GM18517 (cell line): Measurements from ENCODE around the gene DNMBP.
A peak's percentile ranks its signal among the peaks of the same experiment; 100 is the strongest.
"Not testable (repeated sequence)": the region's sequence is repeated elsewhere in the genome, so short reads cannot be mapped to it uniquely, and the experiment has no call there.

ENCODE experiments used
- ATAC-seq: cut with Tn5 transposase; IDR thresholded peaks from one replicate; pipeline ENCODE4 v1.9.1; 2021; ENCODE audit warnings: mild to moderate bottlenecking, moderate library complexity; ENCODE audit not compliant: unreplicated experiment

Gene DNMBP

GRCh38 chr10:99953510-99953909, 56.2 kb downstream of the DNMBP start:
- not testable (repeated sequence) for ATAC-seq

DNA sequence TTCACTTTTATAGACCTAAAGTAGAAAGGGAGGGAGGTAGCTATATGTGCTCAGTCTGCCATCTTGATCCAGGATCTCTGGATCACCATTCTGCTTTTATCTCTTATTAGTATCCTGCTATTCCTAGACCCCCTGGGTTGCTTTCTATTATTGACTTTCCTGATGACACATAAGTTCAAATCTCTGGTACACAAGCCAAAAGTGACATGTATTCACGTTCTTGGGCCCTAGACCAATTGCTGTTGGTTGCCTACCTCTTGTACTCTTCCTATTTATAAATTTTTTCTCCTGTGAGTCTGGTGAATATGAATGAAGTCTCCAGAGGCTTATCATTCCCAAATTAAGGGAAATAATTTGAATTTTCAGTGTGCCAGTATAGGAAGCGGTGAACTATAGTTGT, 56.9 kb downstream of the DNMBP start:
- no peak for ATAC-seq

GRCh38 chr10:99946051-99946450, 63.7 kb downstream of the DNMBP start:
- ATAC-seq, result not testable (repeated sequence)

DNA sequence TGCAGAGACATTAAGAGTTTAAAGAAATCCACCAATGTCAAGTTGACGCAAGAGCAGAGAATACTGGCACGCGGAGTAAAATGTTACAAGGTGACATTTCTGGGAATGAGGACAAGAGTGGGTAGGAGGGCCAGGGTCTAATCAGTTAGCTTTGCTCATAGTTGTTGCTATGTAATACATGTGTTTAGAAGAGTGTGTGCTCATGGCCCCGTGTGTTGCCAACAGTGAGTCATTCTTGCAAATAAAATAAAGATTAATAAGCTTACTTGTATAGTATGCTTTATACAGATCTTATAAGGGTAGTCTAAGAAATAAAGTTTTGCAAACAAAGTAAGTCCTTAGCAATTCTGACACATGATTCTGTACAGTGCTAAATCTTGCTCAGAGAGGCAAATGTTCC, 64.5 kb downstream of the DNMBP start:
- no peak for ATAC-seq

- ATAC-seq, result no peak
Observed at GRCh38 chr10:99944860-99945259, 64.9 kb downstream of the DNMBP start.

- no peak for ATAC-seq
Observed at GRCh38 chr10:99943908-99944307, 65.8 kb downstream of the DNMBP start.

- no peak for ATAC-seq
Observed at GRCh38 chr10:99941942-99942820, 67.6 kb downstream of the DNMBP start.

- peak; percentile 92 for ATAC-seq
Observed at GRCh38 chr10:99938563-99938962, 71.2 kb downstream of the DNMBP start.

DNA sequence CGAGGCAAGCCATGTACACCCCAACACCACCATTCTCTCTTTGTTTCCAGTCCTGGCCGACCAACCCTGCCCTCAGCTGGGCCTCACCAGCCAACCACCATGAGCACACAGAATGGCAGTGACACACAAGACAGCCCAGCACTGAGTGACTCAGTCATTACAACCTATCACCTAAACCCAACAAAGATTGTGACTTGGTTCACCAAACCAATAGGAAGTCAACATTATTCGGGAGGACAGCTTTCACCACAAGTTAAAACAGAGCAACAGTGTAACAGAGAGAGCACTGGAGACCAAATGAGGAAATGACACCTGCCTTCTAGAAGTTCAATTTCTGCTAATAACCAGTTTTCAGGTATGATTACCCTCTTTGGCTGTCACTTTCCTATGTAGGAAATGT, 72.1 kb downstream of the DNMBP start:
- no peak for ATAC-seq

GRCh38 chr10:99932203-99932957, 77.4 kb downstream of the DNMBP start:
- not testable (repeated sequence) for ATAC-seq

GRCh38 chr10:99930731-99931550, 78.8 kb downstream of the DNMBP start:
- no peak for ATAC-seq

DNA sequence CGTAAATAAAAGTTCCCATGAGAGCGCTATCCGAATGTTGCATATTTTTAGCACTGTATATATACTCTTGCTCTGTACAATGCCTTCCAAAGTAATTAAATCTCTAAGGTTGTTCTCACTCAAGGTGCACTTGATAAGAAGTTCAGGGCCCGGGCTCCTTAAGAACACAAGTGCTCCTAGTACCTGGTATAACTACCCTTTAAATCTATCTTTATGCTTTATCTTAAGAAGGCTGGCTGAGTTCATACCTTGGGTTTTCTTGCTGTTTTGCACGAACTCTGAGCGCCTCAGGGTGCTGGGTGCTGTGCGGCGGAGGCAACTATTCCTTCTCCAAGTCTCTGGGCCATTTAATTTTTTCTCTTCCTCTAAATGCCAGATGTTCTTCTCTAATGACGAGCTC, 80.4 kb downstream of the DNMBP start:
- no peak for ATAC-seq

DNA sequence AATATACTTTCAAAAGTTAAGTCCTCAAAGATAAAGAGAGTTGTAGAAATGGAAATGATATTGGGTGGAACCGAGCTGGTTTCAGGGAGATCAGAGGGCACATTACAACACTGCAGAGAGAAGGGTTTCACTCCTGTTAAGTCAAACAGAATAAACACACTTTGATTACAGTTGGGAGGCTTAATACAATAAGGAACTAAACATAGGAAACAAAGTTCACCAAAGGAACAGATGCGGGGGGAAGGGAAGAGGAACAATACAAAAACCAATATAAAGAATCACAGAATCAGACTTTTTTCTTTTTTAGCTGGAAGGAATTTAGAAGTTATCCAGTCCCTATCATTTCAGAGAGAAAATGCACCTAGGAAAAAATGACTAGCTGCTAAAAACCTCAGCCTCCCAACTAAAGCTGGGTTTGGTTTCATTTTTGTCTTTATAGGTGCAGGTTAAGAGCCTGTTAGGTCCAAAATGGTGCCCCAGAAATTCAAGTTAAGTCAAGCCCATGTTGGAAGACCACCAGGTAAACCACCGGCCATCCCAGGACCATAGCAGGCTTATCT, 81.9 kb downstream of the DNMBP start:
- no peak for ATAC-seq

GRCh38 chr10:99926925-99927720, 82.6 kb downstream of the DNMBP start:
- no peak for ATAC-seq

DNA sequence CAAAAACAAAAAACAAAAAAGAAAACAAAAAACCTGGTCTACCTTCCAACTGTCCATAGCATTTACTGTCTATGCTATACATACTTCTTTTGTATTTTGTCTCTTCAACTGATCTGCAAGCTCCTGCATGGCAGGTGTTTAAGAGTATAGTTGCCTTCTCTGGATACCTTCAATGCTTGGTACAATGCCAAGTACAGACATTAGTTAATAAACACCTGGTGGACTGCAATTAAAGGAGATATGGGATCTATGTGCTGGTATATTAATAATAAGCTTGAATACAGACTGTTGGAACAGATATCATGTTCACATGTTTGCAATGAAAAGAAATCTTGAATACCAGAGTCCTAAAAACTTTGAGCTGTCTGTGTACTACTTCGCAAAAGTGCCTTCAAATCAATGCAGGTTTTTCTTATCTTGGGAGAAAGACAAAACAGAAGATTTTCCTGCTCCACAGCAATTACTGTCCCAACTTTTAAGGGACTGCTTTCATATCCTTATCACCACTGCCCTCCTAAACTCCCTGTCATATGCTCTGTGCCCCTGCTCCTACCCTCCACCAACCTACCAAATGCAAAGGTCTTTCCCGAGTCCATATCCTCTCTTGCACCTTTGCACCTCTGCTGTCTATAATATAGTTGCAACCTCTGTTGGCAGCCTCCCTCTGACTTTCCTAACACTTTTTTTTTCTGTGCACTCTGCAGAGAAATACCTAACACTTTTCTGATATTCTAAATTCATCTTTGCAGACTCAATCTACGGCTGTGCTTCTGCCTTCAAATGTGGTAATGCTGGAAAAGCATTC, 85.1 kb downstream of the DNMBP start:
- no peak for ATAC-seq

GRCh38 chr10:99921948-99922347, 87.8 kb downstream of the DNMBP start:
- no peak for ATAC-seq

- ATAC-seq, result no peak
Observed at GRCh38 chr10:99920901-99921300, 88.8 kb downstream of the DNMBP start.

DNA sequence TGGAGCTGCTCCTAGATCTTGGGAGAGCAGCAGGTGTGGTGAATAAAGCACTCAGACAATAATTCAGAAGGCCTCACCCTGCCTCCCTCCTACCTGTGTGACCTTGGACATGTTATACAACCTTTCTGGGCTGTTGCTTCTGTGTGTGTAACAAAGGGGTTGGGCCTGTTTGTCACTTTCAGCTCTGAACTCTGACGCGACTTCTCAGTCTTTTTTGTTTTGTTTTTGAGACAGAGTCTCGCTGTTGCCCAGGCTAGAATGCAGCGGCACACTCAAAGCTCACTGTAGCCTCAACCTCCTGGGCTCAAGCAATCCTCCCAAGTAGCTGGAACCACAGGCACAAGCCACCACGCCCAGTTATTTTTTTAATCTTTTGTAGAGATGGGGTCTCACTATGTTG, 89.3 kb downstream of the DNMBP start:
- ATAC-seq, result no peak
